Hematopoietic multipotent progenitor cell treated with erythropoietin and hydrocortisone succinate and interleukin-3 and kit ligand, for 15 days (in vitro differentiated cells): ENCODE measurements around the gene ZBTB48.

Experiments
- DNase-seq: peaks from one replicate; pipeline ENCODE4 v3.0.0-alpha.2; 2015; ENCODE audit warnings: low spot score

The ZBTB48 gene

GRCh38 chr1:6574025-6574620 lies 5.7 kb upstream of the ZBTB48 start:
- no peak for DNase-seq

DNA sequence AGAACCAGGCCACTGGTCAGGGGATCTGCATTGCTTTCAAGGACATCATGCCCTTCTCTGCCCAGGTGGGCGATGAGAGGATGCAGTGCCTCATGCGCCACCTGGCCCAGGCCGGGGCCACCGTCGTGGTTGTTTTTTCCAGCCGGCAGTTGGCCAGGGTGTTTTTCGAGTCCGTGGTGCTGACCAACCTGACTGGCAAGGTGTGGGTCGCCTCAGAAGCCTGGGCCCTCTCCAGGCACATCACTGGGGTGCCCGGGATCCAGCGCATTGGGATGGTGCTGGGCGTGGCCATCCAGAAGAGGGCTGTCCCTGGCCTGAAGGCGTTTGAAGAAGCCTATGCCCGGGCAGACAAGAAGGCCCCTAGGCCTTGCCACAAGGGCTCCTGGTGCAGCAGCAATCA lies 5.0 kb upstream of the ZBTB48 start:
- DNase-seq: no peak

DNA sequence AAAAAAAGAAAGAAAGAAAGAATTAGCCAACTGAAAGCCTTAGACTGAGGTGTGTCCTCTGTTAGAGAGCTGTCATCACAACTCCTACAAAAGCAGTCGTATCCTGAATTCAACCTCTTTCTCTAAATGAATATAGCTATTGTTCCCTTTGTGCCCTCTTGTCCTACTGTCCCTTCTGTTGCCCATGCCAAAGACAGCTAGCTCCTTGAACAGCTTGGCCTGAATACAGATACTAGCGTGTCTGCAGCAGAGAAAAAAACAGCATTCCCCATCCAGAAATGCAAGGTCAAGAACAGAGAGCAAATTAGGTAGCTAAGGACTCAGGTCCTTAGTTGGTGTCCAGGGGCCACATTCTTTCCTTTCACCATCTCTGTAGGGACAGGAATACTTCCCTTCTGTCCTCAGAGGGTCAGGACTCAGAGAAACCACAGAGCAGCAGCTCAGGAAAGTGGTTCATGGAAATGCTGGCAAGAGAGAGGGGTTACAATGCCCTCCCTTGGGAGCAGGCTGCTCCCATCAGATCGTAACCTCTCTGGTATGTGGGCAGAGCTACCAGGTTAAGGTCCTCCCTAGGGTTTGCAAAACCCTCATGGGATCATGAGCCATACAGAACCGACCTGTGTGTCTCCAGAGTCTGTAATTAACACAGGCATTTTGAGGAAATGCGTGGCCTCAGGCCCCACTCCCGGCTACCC lies 1.8 kb upstream of the ZBTB48 start:
- DNase-seq: no peak

DNA sequence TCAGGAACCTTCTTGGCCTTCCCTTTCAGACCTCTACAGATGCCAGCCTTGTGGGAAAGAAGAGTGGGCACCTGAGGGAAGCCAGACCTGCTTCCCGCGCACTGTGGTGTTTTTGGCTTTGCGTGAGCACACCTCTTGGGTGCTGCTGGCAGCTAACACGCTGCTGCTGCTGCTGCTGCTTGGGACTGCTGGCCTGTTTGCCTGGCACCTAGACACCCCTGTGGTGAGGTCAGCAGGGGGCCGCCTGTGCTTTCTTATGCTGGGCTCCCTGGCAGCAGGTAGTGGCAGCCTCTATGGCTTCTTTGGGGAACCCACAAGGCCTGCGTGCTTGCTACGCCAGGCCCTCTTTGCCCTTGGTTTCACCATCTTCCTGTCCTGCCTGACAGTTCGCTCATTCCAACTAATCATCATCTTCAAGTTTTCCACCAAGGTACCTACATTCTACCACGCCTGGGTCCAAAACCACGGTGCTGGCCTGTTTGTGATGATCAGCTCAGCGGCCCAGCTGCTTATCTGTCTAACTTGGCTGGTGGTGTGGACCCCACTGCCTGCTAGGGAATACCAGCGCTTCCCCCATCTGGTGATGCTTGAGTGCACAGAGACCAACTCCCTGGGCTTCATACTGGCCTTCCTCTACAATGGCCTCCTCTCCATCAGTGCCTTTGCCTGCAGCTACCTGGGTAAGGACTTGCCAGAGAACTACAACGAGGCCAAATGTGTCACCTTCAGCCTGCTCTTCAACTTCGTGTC lies 995 bp upstream of the ZBTB48 start:
- no peak for DNase-seq

GRCh38 chr1:6580119-6580592 lies 362 bp downstream of the ZBTB48 start:
- DNase-seq: no peak

GRCh38 chr1:6580593-6581409 lies 1.0 kb downstream of the ZBTB48 start:
- DNase-seq: no peak

GRCh38 chr1:6581561-6582305 lies 1.9 kb downstream of the ZBTB48 start:
- no peak for DNase-seq

GRCh38 chr1:6582370-6582769 lies 2.6 kb downstream of the ZBTB48 start:
- DNase-seq: no peak

DNA sequence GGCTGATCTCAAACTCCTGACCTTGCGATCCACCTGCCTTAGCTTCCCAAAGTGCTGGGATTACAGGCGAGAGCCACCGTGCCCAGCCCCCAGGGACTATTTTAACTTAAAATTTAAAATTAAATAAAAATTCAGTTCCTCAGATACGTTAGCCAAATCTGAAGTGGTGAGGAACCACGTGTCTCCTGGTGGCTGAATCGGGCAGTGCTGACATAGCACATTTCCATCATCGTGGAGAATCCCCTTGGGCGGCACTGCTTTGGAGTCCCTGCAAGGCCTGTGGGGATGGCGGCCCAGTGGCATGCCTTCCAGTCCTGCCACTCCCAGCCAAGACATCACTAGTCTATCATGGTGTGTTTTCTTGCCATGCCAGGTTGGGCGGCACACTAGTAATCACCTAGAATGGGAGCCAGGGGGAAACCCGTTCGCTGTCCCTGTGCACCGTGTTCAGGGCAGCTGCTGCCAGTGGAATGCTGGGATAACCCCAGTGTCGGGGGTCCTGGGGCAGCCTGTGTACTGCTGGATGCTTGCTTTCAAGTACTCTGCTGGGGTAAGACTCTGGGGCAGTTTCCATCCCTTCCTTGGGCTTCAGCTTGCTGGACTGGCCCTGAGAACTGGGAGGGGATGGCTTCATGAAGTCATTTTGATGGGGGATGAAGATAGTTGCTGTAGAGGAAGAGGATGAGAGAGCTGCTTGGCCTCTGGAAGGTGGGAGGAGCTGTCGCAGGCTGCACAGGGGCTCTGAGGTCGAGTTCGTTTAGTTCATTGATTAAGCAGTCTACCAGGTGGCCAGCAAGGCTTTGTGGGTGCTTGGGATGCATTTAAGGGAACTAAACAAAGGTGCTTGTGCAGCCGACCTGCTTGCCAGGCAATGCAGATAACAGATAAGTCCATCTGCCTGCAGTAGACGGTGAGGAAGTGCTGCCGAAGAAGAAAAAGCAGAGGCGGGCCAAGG lies 4.6 kb downstream of the ZBTB48 start:
- DNase-seq: no peak

DNA sequence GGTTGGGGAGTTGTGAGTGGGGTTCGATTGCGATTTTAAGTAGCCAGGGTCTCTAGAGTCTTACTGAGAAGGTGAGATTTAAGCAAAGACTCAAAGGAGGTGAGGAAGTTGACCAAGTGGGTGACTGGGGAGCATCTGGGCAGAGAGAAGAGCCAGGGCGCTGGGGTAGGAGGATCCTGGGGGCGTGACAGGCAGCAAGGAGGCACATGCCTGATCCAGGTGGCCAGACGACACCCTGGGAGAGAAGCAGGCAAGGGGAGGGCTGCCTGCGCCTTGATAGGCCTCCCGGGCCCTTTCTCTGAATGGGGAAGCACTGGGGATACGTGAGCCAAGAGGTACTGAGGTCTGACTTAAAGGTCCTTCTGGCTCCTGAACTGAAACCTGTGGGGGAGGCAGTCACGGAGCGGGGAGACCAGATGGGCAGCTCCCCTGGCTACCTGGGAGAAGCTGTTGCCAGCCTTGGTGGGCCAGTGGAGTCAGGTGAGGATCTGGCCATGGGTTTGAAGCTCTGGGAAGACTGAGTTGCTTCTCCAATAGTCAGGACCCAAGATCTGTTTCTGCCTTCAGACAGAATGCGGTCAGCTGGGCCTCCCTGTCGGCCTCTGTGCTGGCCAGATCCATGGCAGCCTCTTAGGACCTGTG lies 5.4 kb downstream of the ZBTB48 start:
- DNase-seq: no peak

- DNase-seq: no peak
These were observed 6.0 kb downstream of the ZBTB48 start for GRCh38 chr1:6585841-6586240.

- no peak for DNase-seq
These were observed 6.6 kb downstream of the ZBTB48 start for GRCh38 chr1:6586404-6586816.

- no peak for DNase-seq
These were observed 7.6 kb downstream of the ZBTB48 start for GRCh38 chr1:6587261-6588005.

GRCh38 chr1:6588128-6588892 lies 8.5 kb downstream of the ZBTB48 start:
- no peak for DNase-seq

GRCh38 chr1:6588893-6589520 lies 9.2 kb downstream of the ZBTB48 start:
- no peak for DNase-seq

DNA sequence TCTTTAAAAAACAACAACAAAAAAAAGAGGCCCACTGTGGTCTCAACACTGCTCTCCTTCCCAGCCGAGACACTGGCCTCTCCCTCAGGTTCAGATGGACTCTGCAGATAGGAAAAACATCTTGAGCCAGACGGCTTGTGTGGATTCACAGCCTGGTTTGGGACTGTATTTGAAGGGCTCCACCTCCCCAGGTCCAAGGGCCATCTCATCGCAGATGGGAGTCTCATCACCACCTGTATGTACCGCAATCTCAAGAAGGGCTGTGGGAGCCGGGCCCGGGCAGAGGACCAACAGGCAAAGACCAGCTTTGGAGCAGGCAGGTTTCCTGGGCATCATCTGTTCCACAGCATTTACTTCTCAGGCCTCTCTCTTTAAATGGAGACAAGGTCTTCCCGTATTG lies 10.3 kb downstream of the ZBTB48 start:
- DNase-seq: no peak

DNA sequence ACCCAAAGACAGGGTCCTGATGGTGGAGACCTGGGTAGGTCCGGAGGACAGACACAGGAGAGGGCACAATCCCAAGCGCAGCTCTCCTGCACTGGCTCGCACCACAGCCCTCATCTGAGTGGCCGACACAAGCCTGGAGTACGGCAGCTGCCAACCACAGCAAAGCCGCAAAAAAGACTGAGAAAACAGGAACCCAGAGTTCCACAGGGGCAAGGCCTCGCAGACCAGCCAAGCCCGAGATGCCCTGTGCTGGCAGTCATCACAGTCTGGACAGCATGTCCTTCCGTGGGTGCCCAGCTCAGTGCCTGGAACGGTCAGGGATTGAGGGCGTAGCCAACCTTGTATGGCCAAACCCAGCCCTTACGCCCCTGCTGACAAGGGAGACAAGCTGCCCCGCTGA lies 11.4 kb downstream of the ZBTB48 start:
- DNase-seq: no peak

DNA sequence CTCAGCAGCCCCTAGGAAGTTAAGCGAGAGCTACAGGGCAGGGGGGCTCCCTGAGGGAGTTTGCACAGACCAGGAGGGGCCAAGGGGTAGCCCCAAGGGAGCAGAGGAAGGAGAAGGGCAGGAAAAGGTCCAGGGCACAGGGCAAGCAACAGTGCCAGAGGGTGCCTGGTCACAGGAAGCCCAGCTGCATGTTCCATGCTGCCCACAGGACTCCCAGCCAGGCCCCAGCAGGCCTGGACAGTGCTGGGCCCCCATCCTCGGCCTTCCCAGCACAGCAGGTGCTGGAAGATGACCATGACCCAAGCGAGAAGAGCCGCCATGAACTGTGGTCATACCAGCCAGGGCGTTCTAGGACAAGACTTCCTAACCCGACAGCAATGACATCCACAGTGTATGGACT lies 11.8 kb downstream of the ZBTB48 start:
- no peak for DNase-seq
